Left lung (tissue), 10 donors: ENCODE data around the gene SEMA3D. TPM values are rescaled to one million over a fixed set of nuclear protein-coding genes. Genes with fewer than 3 reads are reported as not detected.

Experiments
- ATAC-seq: fragments of 200-7000 bp; cut with Tn5 transposase; one replicate; pipeline ENCODE4 v1.9.1; 2020; ENCODE audit warnings: moderate library complexity
- DNase-seq, 4 donors: peaks; one replicate each; pipeline ENCODE4 v3.0.0-alpha.2; 2013 to 2020
- H3K27ac ChIP-seq, 2 donors: fragments of 200-600 bp; sonication (generic) in 1 of 2; one replicate each; pipeline versions ENCODE4 v1.5.0 to v1.8.0; 2020 to 2021
- H3K27me3 ChIP-seq, 2 donors: fragments of 200-600 bp; sonication (generic) in 1 of 2; one replicate each; pipeline versions ENCODE4 v1.5.0 to v1.8.0; 2020 to 2021
- H3K36me3 ChIP-seq, 2 donors: fragments of 200-600 bp; sonication (generic) in 1 of 2; one replicate each; pipeline versions ENCODE4 v1.5.0 to v1.8.0; 2020 to 2021
- H3K4me1 ChIP-seq, 2 donors: fragments of 200-600 bp; one replicate each; pipeline ENCODE4 v1.8.0; 2021
- H3K4me3 ChIP-seq, 2 donors: fragments of 200-600 bp; sonication (generic) in 1 of 2; one replicate each; pipeline versions ENCODE4 v1.5.0 to v1.8.0; 2020 to 2021; ENCODE audit warnings: mild to moderate bottlenecking in 1 of 2
- H3K9me3 ChIP-seq, 2 donors: fragments of 200-600 bp; sonication (generic) in 1 of 2; one replicate each; pipeline versions ENCODE4 v1.5.0 to v1.8.0; 2020 to 2021
- intact Hi-C, 2 donors: fragments of 100-400 bp; cut with DNase I; formaldehyde crosslinking; loops; one replicate each; pipeline versions ENCODE4 v1.11.2 to v1.14.2; 2022
- polyA plus RNA-seq, 6 donors: library from polyadenylated mRNA; unstranded; fragments of 120-200 nt; gene quantifications; one replicate each; pipeline ENCODE4 v1.2.1, GENCODE V29; 2013; ENCODE audit not compliant: insufficient read length in 6 of 6
- total RNA-seq, 2 donors: library from RNA; stranded (reverse); fragmentation: NEBNext Ultra II Directional; extraction: Animal tissue kit (Norgen Biotek cat#: 25700); gene quantifications; one replicate each; pipeline ENCODE4 v1.2.1, GENCODE V29; 2021
- TF ChIP-seq, protein P1 (sequence below), 2 donors: fragments of 200-600 bp; sonication (generic) in 1 of 2; IDR thresholded peaks; one replicate each; pipeline versions ENCODE4 v1.5.0 to v1.8.0; 2021; ENCODE audit warnings: antibody characterized with exemption in 2 of 2
- donor health status: DM: no; HTN: yes; CAD: no.
- donor health status: DM: no; HTN: no; CAD: no.

SEMA3D gene
- total and polyA plus RNA-seq, 8 donors = 5.5 to 68.5 (median 46.3) TPM

DNA sequence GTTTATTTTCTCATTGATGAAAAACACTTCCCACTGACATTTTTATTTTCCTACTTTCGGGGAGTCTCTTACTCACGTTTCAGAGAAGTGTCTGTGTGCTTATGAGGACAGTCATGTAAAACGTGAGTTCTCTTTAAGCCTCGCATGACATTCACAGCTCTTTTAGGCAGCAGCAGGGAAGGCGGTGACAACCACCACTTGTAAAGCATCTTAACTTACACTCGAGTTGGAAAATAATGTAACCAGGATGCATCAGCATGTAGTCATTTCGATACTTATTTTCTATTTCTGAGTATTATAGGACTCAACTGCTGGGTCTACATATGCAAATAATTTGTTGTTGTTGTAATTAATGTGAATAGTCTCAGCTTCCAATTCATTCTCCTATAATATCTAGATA, 153.6 kb downstream of the SEMA3D start:
- TF ChIP-seq, protein P1, sequence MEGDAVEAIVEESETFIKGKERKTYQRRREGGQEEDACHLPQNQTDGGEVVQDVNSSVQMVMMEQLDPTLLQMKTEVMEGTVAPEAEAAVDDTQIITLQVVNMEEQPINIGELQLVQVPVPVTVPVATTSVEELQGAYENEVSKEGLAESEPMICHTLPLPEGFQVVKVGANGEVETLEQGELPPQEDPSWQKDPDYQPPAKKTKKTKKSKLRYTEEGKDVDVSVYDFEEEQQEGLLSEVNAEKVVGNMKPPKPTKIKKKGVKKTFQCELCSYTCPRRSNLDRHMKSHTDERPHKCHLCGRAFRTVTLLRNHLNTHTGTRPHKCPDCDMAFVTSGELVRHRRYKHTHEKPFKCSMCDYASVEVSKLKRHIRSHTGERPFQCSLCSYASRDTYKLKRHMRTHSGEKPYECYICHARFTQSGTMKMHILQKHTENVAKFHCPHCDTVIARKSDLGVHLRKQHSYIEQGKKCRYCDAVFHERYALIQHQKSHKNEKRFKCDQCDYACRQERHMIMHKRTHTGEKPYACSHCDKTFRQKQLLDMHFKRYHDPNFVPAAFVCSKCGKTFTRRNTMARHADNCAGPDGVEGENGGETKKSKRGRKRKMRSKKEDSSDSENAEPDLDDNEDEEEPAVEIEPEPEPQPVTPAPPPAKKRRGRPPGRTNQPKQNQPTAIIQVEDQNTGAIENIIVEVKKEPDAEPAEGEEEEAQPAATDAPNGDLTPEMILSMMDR (IDR thresholded peaks at IDR 0.05) = no peak
- ATAC-seq (no peak), DNase-seq (no peak)
- no peak overlapping the region for H3K4me3 ChIP-seq
- no peaks in the 10 kb centered on the region for H3K27me3 ChIP-seq
- no peak overlapping the region for H3K27ac ChIP-seq
- intact Hi-C loops = loop anchor here in 1 of 2 donors (10.0 kb wide), 1 partner anchor 822 kb away; no protein-coding TSS in a partner anchor
- H3K9me3 ChIP-seq = no peaks in the 10 kb centered on the region
- H3K36me3 ChIP-seq = no peaks in the 10 kb centered on the region
- H3K4me1 ChIP-seq = no peaks in the 10 kb centered on the region

DNA sequence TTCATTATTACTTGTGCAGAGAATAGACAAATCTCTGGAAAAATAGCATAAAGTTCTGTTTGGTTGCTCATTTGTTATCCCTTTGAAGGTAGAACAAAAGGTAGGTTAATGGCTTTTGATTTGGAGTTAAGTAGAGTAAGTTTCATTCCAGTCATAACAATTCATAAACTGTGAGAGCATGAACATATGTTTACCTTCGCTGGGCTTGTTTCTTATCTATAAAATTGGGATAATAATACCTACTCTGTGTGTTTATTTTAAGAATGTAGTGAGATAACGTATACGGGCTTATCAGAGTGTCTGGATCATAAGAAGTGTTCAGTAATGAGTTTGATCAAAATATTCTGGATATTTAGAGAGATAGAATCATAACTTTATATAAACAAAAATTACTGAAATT, 155.4 kb downstream of the SEMA3D start:
- ATAC-seq (no peak), DNase-seq (no peak)
- H3K27me3 ChIP-seq = no peaks in the 10 kb centered on the region
- H3K9me3 ChIP-seq = no peaks in the 10 kb centered on the region
- no peak overlapping the region for H3K4me3 ChIP-seq
- no peak overlapping the region for H3K27ac ChIP-seq
- TF ChIP-seq, protein P1 (IDR thresholded peaks at IDR 0.05) = no peak
- no peaks in the 10 kb centered on the region for H3K36me3 ChIP-seq
- H3K4me1 ChIP-seq = no peaks in the 10 kb centered on the region
- intact Hi-C loops = loop anchor here in 1 of 2 donors (10.0 kb wide), 1 partner anchor 823 kb away; no protein-coding TSS in a partner anchor

DNA sequence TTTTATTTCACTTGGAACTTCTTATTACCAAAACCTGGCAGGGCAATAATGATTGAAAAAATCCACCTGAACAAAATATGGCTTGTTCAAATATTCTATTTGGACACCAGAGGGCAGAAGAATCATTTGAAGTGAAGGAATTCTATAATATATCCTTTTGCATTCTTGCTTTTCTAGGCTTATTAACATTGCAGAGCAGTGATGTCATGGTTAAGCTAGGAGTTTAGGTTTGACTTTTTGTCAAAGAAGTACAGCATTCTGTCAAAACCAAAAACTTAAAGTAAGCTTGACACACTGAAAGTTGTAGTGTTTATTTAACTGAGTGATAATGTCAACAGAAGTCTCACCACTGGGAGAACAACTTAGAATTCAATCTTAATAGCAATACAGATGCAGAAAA, 156.0 kb downstream of the SEMA3D start:
- Histone ChIP-seq H3K36me3 (no peaks in the 10 kb centered on the region), H3K9me3 (no peaks in the 10 kb centered on the region), H3K4me1 (no peaks in the 10 kb centered on the region), H3K27me3 (no peaks in the 10 kb centered on the region), H3K4me3 (no peak overlapping the region), H3K27ac (no peak overlapping the region)
- DNase-seq = peak in 2 of 4 donors; percentile 32 to 53
- peak; percentile 50 for ATAC-seq
- intact Hi-C loops = loop anchor here in 1 of 2 donors (10.0 kb wide), 1 partner anchor 824 kb away; no protein-coding TSS in a partner anchor
- TF ChIP-seq, protein P1 (IDR thresholded peaks at IDR 0.05) = peak in 1 of 2 donors; percentile 47

DNA sequence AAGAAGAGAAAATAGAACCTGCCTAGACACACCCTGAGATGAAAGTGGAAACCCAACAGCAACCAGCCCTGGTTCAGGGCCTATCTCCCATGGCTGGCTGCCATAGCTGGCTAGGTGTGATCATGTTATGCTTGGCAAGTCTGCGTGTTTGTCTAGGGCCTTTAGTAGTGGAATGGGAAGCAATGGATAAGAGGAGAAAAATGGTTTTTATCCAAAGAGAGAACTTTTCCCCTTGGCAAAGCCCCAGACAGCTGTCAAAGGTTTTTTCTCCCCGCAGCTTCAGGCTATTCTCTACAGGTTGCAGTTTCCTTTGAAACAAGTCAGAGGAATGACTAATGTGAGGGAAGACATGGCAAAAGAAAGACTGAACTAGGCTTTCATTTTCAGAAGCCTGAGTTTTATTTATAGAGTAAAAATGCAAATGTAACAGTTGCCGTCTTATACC, 161.5 kb downstream of the SEMA3D start:
- peak; percentile 40 for ATAC-seq
- TF ChIP-seq, protein P1 (IDR thresholded peaks at IDR 0.05) = no peak

DNA sequence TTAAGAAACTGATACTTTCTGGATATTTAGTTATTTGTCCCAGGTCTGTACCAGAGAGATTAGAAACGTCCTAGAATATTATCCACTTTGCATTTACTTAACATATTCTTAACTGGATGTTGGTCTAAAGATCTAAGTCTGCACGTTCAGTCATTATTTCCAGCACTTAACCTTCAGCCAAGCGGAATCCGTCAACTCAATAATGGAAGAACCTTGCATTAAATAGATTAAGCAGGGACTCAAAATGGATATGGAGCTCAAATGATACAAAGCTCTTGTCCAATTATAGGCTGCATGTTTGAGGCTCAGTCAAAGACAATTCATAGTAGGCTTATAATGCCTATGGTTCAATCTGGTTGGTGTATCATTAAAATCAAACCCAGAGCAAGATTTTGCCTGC, 162.9 kb downstream of the SEMA3D start:
- no peak for DNase-seq
- TF ChIP-seq, protein P1 (IDR thresholded peaks at IDR 0.05) = no peak
- Histone ChIP-seq H3K4me3 (no peak overlapping the region), H3K27ac (no peak overlapping the region), H3K4me1 (no peaks in the 10 kb centered on the region), H3K27me3 (no peaks in the 10 kb centered on the region), H3K9me3 (no peaks in the 10 kb centered on the region), H3K36me3 (no peaks in the 10 kb centered on the region)
- ATAC-seq = no peak
- intact Hi-C loops = loop anchor here in 1 of 2 donors (10.0 kb wide), 1 partner anchor 1049 kb away; no protein-coding TSS in a partner anchor

More for the DNA sequence above, 161.5 kb downstream of the SEMA3D start:
- Histone ChIP-seq H3K9me3 (no peaks in the 10 kb centered on the region), H3K27ac (no peak overlapping the region), H3K4me3 (no peak overlapping the region), H3K36me3 (no peaks in the 10 kb centered on the region), H3K4me1 (no peaks in the 10 kb centered on the region), H3K27me3 (no peaks in the 10 kb centered on the region)
- DNase-seq = no peak
- intact Hi-C loops = loop anchor here in 1 of 2 donors (10.0 kb wide), 1 partner anchor 1051 kb away; no protein-coding TSS in a partner anchor
